Vagina (tissue), 2 donors: Measurements from ENCODE around the gene NOTO. TPM values are rescaled to one million over a fixed set of nuclear protein-coding genes. Genes with fewer than 3 reads are reported as not detected.

Experiments used
- DNase-seq, 2 donors: peaks; one replicate each; pipeline ENCODE4 v3.0.0-alpha.2; 2017; ENCODE audit errors: extremely low spot score in 2 of 2
- H3K27ac ChIP-seq: fragments of 200-600 bp; sonication (generic); one replicate; pipeline ENCODE4 v1.5.1; 2019
- H3K27me3 ChIP-seq: fragments of 200-600 bp; sonication (generic); one replicate; pipeline ENCODE4 v1.5.1; 2019
- H3K36me3 ChIP-seq, 2 donors: fragments of 200-600 bp; sonication (generic); one replicate each; pipeline ENCODE4 v1.5.1; 2017 to 2019
- H3K4me1 ChIP-seq: fragments of 200-600 bp; sonication (generic); one replicate; pipeline ENCODE4 v1.5.1; 2019
- H3K4me3 ChIP-seq, 2 donors: fragments of 200-600 bp; sonication (generic); 1 replicate in 1 of 2; 2 replicates in 1 of 2; pipeline ENCODE4 v1.5.1; 2016 to 2019
- H3K9me3 ChIP-seq: fragments of 200-600 bp; sonication (generic); one replicate; pipeline ENCODE4 v1.5.1; 2019
- POLR2A ChIP-seq, 2 donors: fragments of 450-650 bp; IDR thresholded peaks; one replicate each; pipeline ENCODE4 v1.6.1; 2017; ENCODE audit warnings: antibody characterized with exemption in 2 of 2, mild to moderate bottlenecking in 2 of 2, moderate library complexity in 2 of 2
- POLR2AphosphoS5 ChIP-seq, 2 donors: sonication (generic); formaldehyde crosslinking; IDR thresholded peaks; one replicate each; pipeline ENCODE4 v1.9.0; 2017; ENCODE audit warnings: antibody characterized with exemption in 2 of 2, mild to moderate bottlenecking in 2 of 2, low read depth in 1 of 2; ENCODE audit not compliant: insufficient read depth in 1 of 2
- intact Hi-C: fragments of 100-400 bp; cut with DNase I; formaldehyde crosslinking; loops from one replicate; pipeline ENCODE4 v1.15.1; 2023
- total RNA-seq: library from RNA; depleted of rRNA; stranded (reverse); fragments of >200 nt; gene quantifications from one replicate; pipeline ENCODE4 v1.2.3, GENCODE V29; 2016
- TF ChIP-seq, protein P1 (sequence below), 3 experiments: fragments of 450-650 bp in 2 of 3; fragments of 200-600 bp in 1 of 3; sonication (generic) in 1 of 3; IDR thresholded peaks; one replicate each; pipeline ENCODE4 v1.5.1; 2017 to 2019; ENCODE audit warnings: antibody characterized with exemption in 3 of 3, mild to moderate bottlenecking in 2 of 3, moderate library complexity in 2 of 3

The NOTO gene
- total RNA-seq, 1 donor from 2014 or later = not detected

DNA sequence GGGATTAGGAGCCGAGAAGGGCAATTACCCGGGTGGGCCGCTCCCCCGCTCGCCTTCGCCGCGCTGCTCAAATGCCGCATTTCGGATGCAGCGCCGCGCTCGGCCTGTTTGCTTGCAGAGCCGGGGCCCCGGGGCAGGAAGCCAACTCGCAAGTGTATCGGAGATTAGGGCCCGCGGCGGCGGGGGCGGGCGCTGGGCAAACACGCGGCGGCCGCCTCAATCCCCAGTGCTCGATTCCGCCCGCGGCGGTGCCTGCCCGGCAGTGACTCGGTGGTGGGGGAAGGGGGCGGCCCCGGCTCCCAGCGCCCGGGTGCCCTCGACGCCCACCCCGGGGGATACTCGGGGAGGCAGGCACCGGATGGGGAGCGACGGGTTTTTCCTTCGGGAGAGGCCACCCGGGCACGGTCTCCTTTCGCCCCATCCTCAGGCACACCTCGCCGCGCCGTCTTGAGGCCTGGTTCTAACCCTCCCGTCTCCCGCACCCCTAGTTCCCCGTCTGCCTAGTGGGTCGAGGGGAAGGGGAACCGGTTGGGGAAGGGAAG, 26.6 kb upstream of the NOTO start:
- intact Hi-C loops = no loop called here
- Histone ChIP-seq H3K36me3 (no peaks in the 10 kb centered on the region), H3K27me3 (no peaks in the 10 kb centered on the region), H3K9me3 (no peaks in the 10 kb centered on the region), H3K4me3 (peak overlapping the region; percentile 58 to 59), H3K27ac (no peak overlapping the region), H3K4me1 (peaks cover 25% of the 10 kb centered on the region)
- TF ChIP-seq POLR2A (IDR thresholded peaks at IDR 0.05) (no peak), POLR2AphosphoS5 (IDR thresholded peaks at IDR 0.05; ENCODE audit: insufficient read depth in 1 of 2, low read depth in 1 of 2) (no peak)
- TF ChIP-seq, protein P1, sequence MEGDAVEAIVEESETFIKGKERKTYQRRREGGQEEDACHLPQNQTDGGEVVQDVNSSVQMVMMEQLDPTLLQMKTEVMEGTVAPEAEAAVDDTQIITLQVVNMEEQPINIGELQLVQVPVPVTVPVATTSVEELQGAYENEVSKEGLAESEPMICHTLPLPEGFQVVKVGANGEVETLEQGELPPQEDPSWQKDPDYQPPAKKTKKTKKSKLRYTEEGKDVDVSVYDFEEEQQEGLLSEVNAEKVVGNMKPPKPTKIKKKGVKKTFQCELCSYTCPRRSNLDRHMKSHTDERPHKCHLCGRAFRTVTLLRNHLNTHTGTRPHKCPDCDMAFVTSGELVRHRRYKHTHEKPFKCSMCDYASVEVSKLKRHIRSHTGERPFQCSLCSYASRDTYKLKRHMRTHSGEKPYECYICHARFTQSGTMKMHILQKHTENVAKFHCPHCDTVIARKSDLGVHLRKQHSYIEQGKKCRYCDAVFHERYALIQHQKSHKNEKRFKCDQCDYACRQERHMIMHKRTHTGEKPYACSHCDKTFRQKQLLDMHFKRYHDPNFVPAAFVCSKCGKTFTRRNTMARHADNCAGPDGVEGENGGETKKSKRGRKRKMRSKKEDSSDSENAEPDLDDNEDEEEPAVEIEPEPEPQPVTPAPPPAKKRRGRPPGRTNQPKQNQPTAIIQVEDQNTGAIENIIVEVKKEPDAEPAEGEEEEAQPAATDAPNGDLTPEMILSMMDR (IDR thresholded peaks at IDR 0.05) = no peak
- DNase-seq = no peak

DNA sequence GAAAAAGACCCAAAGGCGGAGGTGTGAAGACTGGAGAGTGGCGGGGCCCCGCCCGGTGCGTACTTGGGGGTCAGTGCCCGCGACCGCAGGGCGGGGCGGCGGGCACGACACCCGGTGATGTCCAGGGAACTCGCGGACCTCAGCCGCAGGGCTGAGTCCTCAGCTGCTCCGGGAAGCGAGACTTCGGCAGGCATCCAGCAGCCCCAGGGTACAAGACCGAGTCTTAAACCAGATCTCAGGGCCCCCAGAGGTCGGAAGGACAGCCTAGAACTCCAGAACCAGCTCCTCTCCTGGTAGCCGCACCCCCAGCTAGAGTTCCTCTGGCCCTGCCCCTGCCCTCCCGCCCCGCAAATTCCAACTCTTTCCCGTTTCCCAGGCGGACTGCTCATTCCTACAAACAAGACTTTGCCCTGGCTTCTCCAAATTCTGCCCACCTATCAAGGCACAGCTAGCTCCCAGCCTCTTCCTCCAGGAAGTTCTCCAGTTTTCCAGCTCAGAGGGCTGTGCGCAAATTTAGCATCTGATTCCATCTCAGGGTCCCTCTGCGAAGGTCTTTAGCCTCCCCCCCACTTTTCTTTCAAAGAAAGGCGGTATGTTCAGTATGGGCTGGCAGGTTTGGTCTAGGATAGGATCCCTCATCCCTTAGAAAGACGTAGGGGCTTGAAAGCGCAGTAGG, 26.0 kb upstream of the NOTO start:
- H3K9me3 ChIP-seq = no peaks in the 10 kb centered on the region
- peak overlapping the region; percentile 80 for H3K27ac ChIP-seq
- peaks cover 25% of the 10 kb centered on the region for H3K4me1 ChIP-seq
- peak overlapping the region; percentile 58 to 59 for H3K4me3 ChIP-seq
- intact Hi-C loops = no loop called here
- TF ChIP-seq POLR2A (IDR thresholded peaks at IDR 0.05) (no peak), POLR2AphosphoS5 (IDR thresholded peaks at IDR 0.05; ENCODE audit: insufficient read depth in 1 of 2, low read depth in 1 of 2) (no peak)
- TF ChIP-seq, protein P1 (IDR thresholded peaks at IDR 0.05) = no peak
- no peaks in the 10 kb centered on the region for H3K27me3 ChIP-seq
- no peaks in the 10 kb centered on the region for H3K36me3 ChIP-seq
- no peak for DNase-seq

DNA sequence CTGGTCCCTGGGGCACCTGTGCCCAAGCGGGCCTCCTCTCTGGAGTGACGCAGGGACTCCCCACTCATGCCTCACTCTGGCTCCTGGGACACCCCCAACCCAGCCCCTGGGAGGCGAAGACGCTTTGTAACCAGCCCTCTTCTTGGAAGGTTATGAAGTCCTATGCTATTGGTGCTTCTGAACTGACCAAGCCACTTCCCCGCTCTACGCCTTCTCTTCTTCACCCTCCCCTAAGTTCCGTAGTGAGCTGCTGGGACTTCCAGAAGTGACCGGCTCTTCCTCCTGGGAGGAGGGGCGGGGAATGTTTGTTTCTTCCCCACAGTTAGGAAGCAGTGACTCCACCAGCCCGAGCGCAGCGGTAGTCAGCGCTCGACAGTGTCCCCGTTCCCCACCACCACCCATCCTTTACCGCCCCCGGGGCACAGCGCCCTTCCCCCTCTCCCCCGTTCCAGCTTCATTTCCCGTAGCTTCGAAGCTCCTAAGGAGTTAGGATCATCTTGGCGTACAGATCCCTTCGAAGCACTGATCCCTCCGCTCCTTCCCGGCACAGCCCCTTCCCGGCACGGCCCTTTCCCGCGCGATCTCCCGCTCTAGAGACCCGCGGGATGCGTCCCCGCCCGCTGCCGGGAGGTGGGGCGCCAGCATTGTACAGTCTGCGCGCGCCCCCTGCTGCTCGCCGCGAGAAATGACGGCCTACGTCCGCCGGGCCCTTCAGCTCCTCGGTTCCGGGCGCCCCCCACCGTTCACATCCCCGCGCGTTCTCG, 25.3 kb upstream of the NOTO start:
- Histone ChIP-seq H3K27me3 (no peaks in the 10 kb centered on the region), H3K9me3 (no peaks in the 10 kb centered on the region), H3K27ac (peak overlapping the region; percentile 80), H3K4me3 (peak overlapping the region; percentile 58 to 59), H3K36me3 (no peaks in the 10 kb centered on the region), H3K4me1 (peaks cover 25% of the 10 kb centered on the region)
- DNase-seq = no peak
- intact Hi-C loops = no loop called here
- TF ChIP-seq POLR2A (IDR thresholded peaks at IDR 0.05) = no peak
- TF ChIP-seq, protein P1 (IDR thresholded peaks at IDR 0.05) = peak; percentile 84 to 100 (median 96)
- peak; percentile 24 to 71 for TF ChIP-seq POLR2AphosphoS5 (IDR thresholded peaks at IDR 0.05; ENCODE audit: insufficient read depth in 1 of 2, low read depth in 1 of 2)

DNA sequence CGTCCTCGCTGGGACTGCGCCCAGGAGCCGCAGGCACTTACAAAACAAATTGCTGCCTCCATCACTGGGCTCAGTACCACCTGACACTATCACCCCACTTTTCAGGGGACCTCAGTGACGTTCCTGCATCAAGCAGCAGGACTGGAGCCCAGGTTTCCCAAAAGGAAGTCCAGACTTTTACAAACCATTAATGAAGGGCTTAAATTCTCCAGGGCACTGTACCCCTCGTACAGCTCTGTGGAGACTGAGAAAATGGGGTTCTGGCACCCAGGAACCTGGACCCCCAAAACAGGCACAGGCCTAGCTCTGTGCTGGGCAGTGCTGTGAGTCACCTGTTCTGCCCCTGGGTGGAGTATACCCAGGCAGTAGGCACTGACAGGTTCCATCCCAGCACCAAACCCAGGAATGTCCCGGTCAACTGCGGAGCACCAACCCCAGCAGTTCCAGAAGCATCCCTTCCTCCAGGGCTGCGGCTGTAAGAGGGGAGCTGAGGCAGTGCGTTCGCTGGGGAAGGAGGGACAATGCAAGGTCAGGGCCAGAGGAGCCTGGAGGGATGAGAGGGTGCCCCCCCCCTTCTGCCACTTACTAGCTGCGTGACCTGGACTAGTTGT, 24.6 kb upstream of the NOTO start:
- H3K27me3 ChIP-seq = no peaks in the 10 kb centered on the region
- H3K4me3 ChIP-seq = peak overlapping the region; percentile 58 to 59

More for the DNA sequence above, 24.6 kb upstream of the NOTO start:
- no peak for DNase-seq
- intact Hi-C loops = no loop called here
- H3K36me3 ChIP-seq = no peaks in the 10 kb centered on the region
- H3K9me3 ChIP-seq = no peaks in the 10 kb centered on the region
- TF ChIP-seq POLR2A (IDR thresholded peaks at IDR 0.05) (no peak), POLR2AphosphoS5 (IDR thresholded peaks at IDR 0.05; ENCODE audit: insufficient read depth in 1 of 2, low read depth in 1 of 2) (peak in 1 of 2 donors; percentile 0)
- TF ChIP-seq, protein P1 (IDR thresholded peaks at IDR 0.05) = no peak
- peaks cover 25% of the 10 kb centered on the region for H3K4me1 ChIP-seq
- no peak overlapping the region for H3K27ac ChIP-seq
